Measurements from ENCODE around the gene LPP. TPM values are rescaled to one million over a fixed set of nuclear protein-coding genes. Genes with fewer than 3 reads are reported as not detected.
A peak's percentile ranks its signal among the peaks of the same experiment; 100 is the strongest.

LPP gene
- total and polyA plus RNA-seq, 2 of the 4 experiments (the other 2 are of a cell fraction), result 16.0 to 130 TPM

- no peak overlapping the region for H3K23ac ChIP-seq (ENCODE audit: low read depth, low read length)
- H2BK15ac ChIP-seq (ENCODE audit: low read depth, low read length), result 0 out of 3 replicates have a peak overlapping the region, but pooled peaks have one; percentile 45
- no peak overlapping the region for H4K8ac ChIP-seq (ENCODE audit: low read depth in 2 of 2, low read length in 2 of 2)
- no peak overlapping the region for H4K5ac ChIP-seq (ENCODE audit: low read depth, low read length)
- TF ChIP-seq, protein P1, sequence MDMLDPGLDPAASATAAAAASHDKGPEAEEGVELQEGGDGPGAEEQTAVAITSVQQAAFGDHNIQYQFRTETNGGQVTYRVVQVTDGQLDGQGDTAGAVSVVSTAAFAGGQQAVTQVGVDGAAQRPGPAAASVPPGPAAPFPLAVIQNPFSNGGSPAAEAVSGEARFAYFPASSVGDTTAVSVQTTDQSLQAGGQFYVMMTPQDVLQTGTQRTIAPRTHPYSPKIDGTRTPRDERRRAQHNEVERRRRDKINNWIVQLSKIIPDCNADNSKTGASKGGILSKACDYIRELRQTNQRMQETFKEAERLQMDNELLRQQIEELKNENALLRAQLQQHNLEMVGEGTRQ (IDR thresholded peaks at IDR 0.05; ENCODE audit: low read depth, low read length), result no peak
- TF ChIP-seq, protein P2, sequence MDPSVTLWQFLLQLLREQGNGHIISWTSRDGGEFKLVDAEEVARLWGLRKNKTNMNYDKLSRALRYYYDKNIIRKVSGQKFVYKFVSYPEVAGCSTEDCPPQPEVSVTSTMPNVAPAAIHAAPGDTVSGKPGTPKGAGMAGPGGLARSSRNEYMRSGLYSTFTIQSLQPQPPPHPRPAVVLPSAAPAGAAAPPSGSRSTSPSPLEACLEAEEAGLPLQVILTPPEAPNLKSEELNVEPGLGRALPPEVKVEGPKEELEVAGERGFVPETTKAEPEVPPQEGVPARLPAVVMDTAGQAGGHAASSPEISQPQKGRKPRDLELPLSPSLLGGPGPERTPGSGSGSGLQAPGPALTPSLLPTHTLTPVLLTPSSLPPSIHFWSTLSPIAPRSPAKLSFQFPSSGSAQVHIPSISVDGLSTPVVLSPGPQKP (IDR thresholded peaks at IDR 0.05; ENCODE audit: borderline replicate concordance, low read depth, low read length), result no peak
- TF ChIP-seq NFE2L2 (IDR thresholded peaks at IDR 0.05; ENCODE audit: low read depth, low read length), result no peak
- no peak for TF ChIP-seq SMC3 (IDR thresholded peaks at IDR 0.05; ENCODE audit: low read depth, low read length)
- TF ChIP-seq FOS (IDR thresholded peaks at IDR 0.05; ENCODE audit: low read depth, low read length), result no peak
- TF ChIP-seq, protein P3, sequence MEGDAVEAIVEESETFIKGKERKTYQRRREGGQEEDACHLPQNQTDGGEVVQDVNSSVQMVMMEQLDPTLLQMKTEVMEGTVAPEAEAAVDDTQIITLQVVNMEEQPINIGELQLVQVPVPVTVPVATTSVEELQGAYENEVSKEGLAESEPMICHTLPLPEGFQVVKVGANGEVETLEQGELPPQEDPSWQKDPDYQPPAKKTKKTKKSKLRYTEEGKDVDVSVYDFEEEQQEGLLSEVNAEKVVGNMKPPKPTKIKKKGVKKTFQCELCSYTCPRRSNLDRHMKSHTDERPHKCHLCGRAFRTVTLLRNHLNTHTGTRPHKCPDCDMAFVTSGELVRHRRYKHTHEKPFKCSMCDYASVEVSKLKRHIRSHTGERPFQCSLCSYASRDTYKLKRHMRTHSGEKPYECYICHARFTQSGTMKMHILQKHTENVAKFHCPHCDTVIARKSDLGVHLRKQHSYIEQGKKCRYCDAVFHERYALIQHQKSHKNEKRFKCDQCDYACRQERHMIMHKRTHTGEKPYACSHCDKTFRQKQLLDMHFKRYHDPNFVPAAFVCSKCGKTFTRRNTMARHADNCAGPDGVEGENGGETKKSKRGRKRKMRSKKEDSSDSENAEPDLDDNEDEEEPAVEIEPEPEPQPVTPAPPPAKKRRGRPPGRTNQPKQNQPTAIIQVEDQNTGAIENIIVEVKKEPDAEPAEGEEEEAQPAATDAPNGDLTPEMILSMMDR (conservative IDR thresholded peaks at IDR 0.05; ENCODE audit: low read depth, low read length), result no peak
- TF ChIP-seq MXI1 (IDR thresholded peaks at IDR 0.05; ENCODE audit: borderline replicate concordance, low read depth, low read length), result no peak
- no peak for TF ChIP-seq POLR2A (IDR thresholded peaks at IDR 0.05; ENCODE audit: low read depth, low read length)
- no peak for TF ChIP-seq RCOR1 (IDR thresholded peaks at IDR 0.05; ENCODE audit: insufficient replicate concordance, low read length)
- TF ChIP-seq CEBPB (IDR thresholded peaks at IDR 0.05; ENCODE audit: low read depth, low read length), result no peak
- TF ChIP-seq CHD1 (IDR thresholded peaks at IDR 0.05; ENCODE audit: low read depth, low read length), result no peak
- TF ChIP-seq BHLHE40 (IDR thresholded peaks at IDR 0.05; ENCODE audit: low read depth, low read length), result no peak
- H3K4me3 ChIP-seq (ENCODE audit: insufficient read depth, low read depth, low read length), result no peak overlapping the region
- no CpG with 5 or more reads among the region's 2 CpGs for WGBS, 2 experiments (ENCODE audit: extremely low coverage in 2 of 2, insufficient read length in 1 of 2)
- no peak overlapping the region for H3K4ac ChIP-seq (ENCODE audit: low read depth, low read length)
- H2AK5ac ChIP-seq (ENCODE audit: low read depth, low read length), result no peak overlapping the region
- no peak overlapping the region for H3K4me2 ChIP-seq (ENCODE audit: low read depth, low read length)
- H3K36me3 ChIP-seq (ENCODE audit: control insufficient read depth, insufficient read depth, low read length), result peaks cover 7% of the 10 kb centered on the region
- H2AK9ac ChIP-seq (replicated peaks; ENCODE audit: low read depth, low read length, poor library complexity), result no peak overlapping the region
- ATAC-seq (ENCODE audit: low read depth), result no peak
- BruUV-seq (replicated peaks), result no TSS peak
- H3K27ac ChIP-seq (ENCODE audit: insufficient read depth, low read length), result no peak overlapping the region
- no peaks in the 10 kb centered on the region for H3K9me3 ChIP-seq (ENCODE audit: control insufficient read depth, insufficient read depth, low read length)
- dilution Hi-C loops (cut with HindIII; ENCODE audit: low sequenced_read_pairs, unreplicated experiment) (no loop called here), intact Hi-C loops (cut with micrococcal nuclease) (loop anchor here (10.0 kb wide), 1 partner anchor 425 kb away; no protein-coding TSS in a partner anchor), in situ Hi-C loops (cut with MboI; ENCODE audit: low sequenced_read_pairs) (loop anchor here (25.0 kb wide), 1 partner anchor 793 kb away; the partner anchor contains the start of gene BCL6)
- H4K91ac ChIP-seq (ENCODE audit: insufficient read depth, low read depth, low read length), result no peak overlapping the region
- no peak overlapping the region for H2BK120ac ChIP-seq (ENCODE audit: low read depth, low read length)
- H3K79me1 ChIP-seq (ENCODE audit: low read depth in 1 of 2, low read length in 2 of 2), result peaks cover 45 to 79% of the 10 kb centered on the region in 2 experiments
- H3K56ac ChIP-seq (ENCODE audit: extremely low read depth, insufficient read depth, low read length), result peak overlapping the region; percentile 19; the same call in 1 of the 2 replicates
- no peak overlapping the region for H2BK5ac ChIP-seq (ENCODE audit: low read depth, low read length, poor library complexity, severe bottlenecking)
- ChIA-PET CTCF (interaction anchor here (1.6 kb wide), 1 partner anchor 425 kb away, joined by 5 read pairs; no protein-coding TSS in a partner anchor), POLR2A (ENCODE audit: unreplicated experiment) (no interaction called here)
- H2BK20ac ChIP-seq (ENCODE audit: low read depth, low read length), result no peak overlapping the region
- H4K20me1 ChIP-seq (ENCODE audit: insufficient read depth, low read length), result peaks cover 24% of the 10 kb centered on the region; the same call in 1 of the 2 replicates
- H3K9me1 ChIP-seq (ENCODE audit: insufficient read depth, low read length), result peaks cover 14% of the 10 kb centered on the region
- peak overlapping the region; percentile 2; the same call in 1 of the 2 replicates for H3K18ac ChIP-seq (ENCODE audit: low read depth, low read length)
- no peaks in the 10 kb centered on the region for H3K27me3 ChIP-seq (ENCODE audit: control insufficient read depth, insufficient read depth, low read length)
- H3K9ac ChIP-seq (ENCODE audit: low read depth, low read length), result no peak overlapping the region
- no peak overlapping the region for H2AFZ ChIP-seq (replicated peaks; ENCODE audit: low read length, poor library complexity)
- peaks cover 20% of the 10 kb centered on the region for H3K4me1 ChIP-seq (ENCODE audit: control insufficient read depth, insufficient read depth, low read length)
- DNase-seq, result no peak
- H3K14ac ChIP-seq (replicated peaks; ENCODE audit: low read depth, low read length), result no peak overlapping the region; the same call in 1 of the 2 replicates
These were observed 376.3 kb downstream of the LPP start for GRCh38 chr3:188530226-188530625.
